WTC11 (cell line): ENCODE measurements around the gene RBM4.

ENCODE experiments used
- CTCF ChIP-seq: fragments of 200-600 bp; IDR thresholded peaks from 2 replicates; pipeline ENCODE4 v1.8.0; 2022; ENCODE audit warnings: antibody characterized with exemption
- MAX ChIP-seq: sonication (generic); formaldehyde crosslinking; IDR thresholded peaks from 2 replicates; pipeline ENCODE4 v1.8.0; 2022; ENCODE audit warnings: mild to moderate bottlenecking, missing genetic modification reagents

GRCh38 chr11:66626382-66626781 is 12.1 kb upstream of the RBM4 start:
- TF ChIP-seq MAX (no peak), CTCF (no peak)
